Caco-2 (cell line): ENCODE measurements around the gene CORO7. TPM values are rescaled to one million over a fixed set of nuclear protein-coding genes. Genes with fewer than 3 reads are reported as not detected.

Experiments
- BruUV-seq: library from RNA; stranded (reverse); fragments of 400-500 nt; replicated peaks from 2 replicates; lab custom pipeline; 2021; lab: Mats Ljungman, UMichigan
- CTCF ChIA-PET: fragments of 300-600 bp; sonication (Branson Sonifier 250); formaldehyde crosslinking; loops from one replicate; lab custom pipeline; 2022; ENCODE audit warnings: antibody characterized with exemption; lab: Charles Lee
- POLR2A ChIA-PET: fragments of 300-600 bp; sonication (Branson Sonifier 250); formaldehyde crosslinking; loops from one replicate; lab custom pipeline; 2022; ENCODE audit warnings: antibody characterized with exemption; lab: Charles Lee
- DNase-seq, 2 experiments: peaks; one replicate each; pipeline versions ENCODE4 v3.0.0 to v3.0.0-alpha.2; 2020 to 2022
- H3K27me3 ChIP-seq: replicated peaks from 2 replicates; pipeline ENCODE4 v1.6.0; 2011; ENCODE audit warnings: low read length; ENCODE audit not compliant: control insufficient read depth, insufficient read depth
- H3K36me3 ChIP-seq: 2 replicates; pipeline ENCODE4 v1.5.1; 2011; ENCODE audit warnings: low read length; ENCODE audit not compliant: control insufficient read depth, insufficient read depth
- H3K4me1 ChIP-seq: fragments of 250-450 bp; sonication (Bioruptor Pico); 2 replicates; pipeline ENCODE4 v1.5.1; 2020; ENCODE audit warnings: mild to moderate bottlenecking
- H3K4me3 ChIP-seq: 2 replicates; pipeline ENCODE4 v1.5.1; 2011; ENCODE audit warnings: low read depth, mild to moderate bottlenecking, control low read depth, low read length
- H3K9me3 ChIP-seq: fragments of 250-450 bp; sonication (Bioruptor Pico); 2 replicates; pipeline ENCODE4 v1.5.1; 2020; ENCODE audit warnings: mild to moderate bottlenecking, moderate library complexity
- H3K27ac Mint-ChIP-seq: one replicate; pipeline ENCODE4 v1.8.0; 2022; ENCODE audit warnings: mixed read lengths; ENCODE audit not compliant: unreplicated experiment
- H3K27me3 Mint-ChIP-seq: one replicate; pipeline ENCODE4 v1.8.0; 2022; ENCODE audit warnings: mixed read lengths; ENCODE audit not compliant: insufficient read depth, unreplicated experiment
- H3K36me3 Mint-ChIP-seq: one replicate; pipeline ENCODE4 v1.8.0; 2022; ENCODE audit warnings: mild to moderate bottlenecking, mixed read lengths; ENCODE audit not compliant: insufficient read depth, unreplicated experiment
- H3K4me1 Mint-ChIP-seq: one replicate; pipeline ENCODE4 v1.8.0; 2022; ENCODE audit warnings: low read depth, mixed read lengths; ENCODE audit not compliant: unreplicated experiment
- H3K4me3 Mint-ChIP-seq: one replicate; pipeline ENCODE4 v1.8.0; 2022; ENCODE audit warnings: mild to moderate bottlenecking, moderate library complexity, mixed read lengths; ENCODE audit not compliant: unreplicated experiment
- H3K9me3 Mint-ChIP-seq: one replicate; pipeline ENCODE4 v1.8.0; 2022; ENCODE audit warnings: mixed read lengths; ENCODE audit not compliant: unreplicated experiment
- intact Hi-C: fragments of 100-400 bp; cut with micrococcal nuclease; formaldehyde crosslinking; loops from one replicate; pipeline ENCODE4 v1.10.0; 2022; ENCODE audit not compliant: unreplicated experiment
- total RNA-seq: library from RNA; stranded (reverse); gene quantifications from 2 replicates; pipeline ENCODE4 v1.2.3, GENCODE V29; 2022
- TF ChIP-seq, protein P1 (sequence below), 2 experiments: fragments of 200-600 bp in 1 of 2; IDR thresholded peaks; 1 replicate in 1 of 2; 2 replicates in 1 of 2; pipeline versions ENCODE4 v1.5.1 to v1.8.0; 2011 to 2022; ENCODE audit warnings: antibody characterized with exemption in 1 of 2, control low read depth in 1 of 2, inconsistent platforms in 1 of 2, low read depth in 1 of 2, low read length in 1 of 2, mild to moderate bottlenecking in 1 of 2, moderate library complexity in 1 of 2; ENCODE audit not compliant: insufficient read depth in 1 of 2, severe bottlenecking in 1 of 2, unreplicated experiment in 1 of 2

The CORO7 gene
- total RNA-seq, 1 experiment from 2014 or later, result 23.1 TPM

DNA sequence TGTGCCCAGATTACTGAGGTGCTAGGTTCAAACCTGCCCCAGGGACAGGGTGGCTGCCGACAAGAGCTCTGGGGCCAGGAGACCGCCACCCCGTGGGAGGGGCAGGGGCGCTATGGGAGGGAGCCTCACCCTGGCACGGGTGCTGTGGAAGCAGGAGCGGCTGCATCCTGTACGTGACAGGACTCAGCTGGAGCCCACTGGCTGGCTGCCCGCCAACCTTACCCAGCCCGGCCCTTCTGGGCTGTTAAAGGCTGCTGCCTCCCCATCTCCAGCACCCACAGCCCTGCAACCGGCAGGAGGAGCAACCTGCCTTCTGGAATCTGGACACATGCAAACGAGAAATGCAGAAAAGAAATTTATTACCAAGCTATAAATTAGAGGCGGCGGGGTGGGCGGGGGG, 76.5 kb downstream of the CORO7 start:
- H3K4me1 ChIP-seq, result no peaks in the 10 kb centered on the region
- intact Hi-C loops, result no loop called here
- H3K27me3 ChIP-seq, result no peaks in the 10 kb centered on the region
- Mint-ChIP-seq H3K27me3 (no peaks in the 10 kb centered on the region), H3K4me1 (no peaks in the 10 kb centered on the region), H3K9me3 (no peaks in the 10 kb centered on the region), H3K4me3 (no peak overlapping the region), H3K27ac (no peak overlapping the region), H3K36me3 (peaks cover 49% of the 10 kb centered on the region)
- H3K4me3 ChIP-seq, result no peak overlapping the region
- no peaks in the 10 kb centered on the region; the same call in 1 of the 2 replicates for H3K36me3 ChIP-seq
- H3K9me3 ChIP-seq, result no peaks in the 10 kb centered on the region
- TF ChIP-seq, protein P1, sequence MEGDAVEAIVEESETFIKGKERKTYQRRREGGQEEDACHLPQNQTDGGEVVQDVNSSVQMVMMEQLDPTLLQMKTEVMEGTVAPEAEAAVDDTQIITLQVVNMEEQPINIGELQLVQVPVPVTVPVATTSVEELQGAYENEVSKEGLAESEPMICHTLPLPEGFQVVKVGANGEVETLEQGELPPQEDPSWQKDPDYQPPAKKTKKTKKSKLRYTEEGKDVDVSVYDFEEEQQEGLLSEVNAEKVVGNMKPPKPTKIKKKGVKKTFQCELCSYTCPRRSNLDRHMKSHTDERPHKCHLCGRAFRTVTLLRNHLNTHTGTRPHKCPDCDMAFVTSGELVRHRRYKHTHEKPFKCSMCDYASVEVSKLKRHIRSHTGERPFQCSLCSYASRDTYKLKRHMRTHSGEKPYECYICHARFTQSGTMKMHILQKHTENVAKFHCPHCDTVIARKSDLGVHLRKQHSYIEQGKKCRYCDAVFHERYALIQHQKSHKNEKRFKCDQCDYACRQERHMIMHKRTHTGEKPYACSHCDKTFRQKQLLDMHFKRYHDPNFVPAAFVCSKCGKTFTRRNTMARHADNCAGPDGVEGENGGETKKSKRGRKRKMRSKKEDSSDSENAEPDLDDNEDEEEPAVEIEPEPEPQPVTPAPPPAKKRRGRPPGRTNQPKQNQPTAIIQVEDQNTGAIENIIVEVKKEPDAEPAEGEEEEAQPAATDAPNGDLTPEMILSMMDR (IDR thresholded peaks at IDR 0.05; ENCODE audit: insufficient read depth in 1 of 2, low read depth in 1 of 2, low read length in 1 of 2, severe bottlenecking in 1 of 2, unreplicated experiment in 1 of 2), result no peak
- BruUV-seq, result no TSS peak
- ChIA-PET POLR2A (no interaction called here), CTCF (interaction anchor here (0.6 kb wide), 1 partner anchor 21 kb away, joined by 3 read pairs; no protein-coding TSS in a partner anchor)
- no peak for DNase-seq

DNA sequence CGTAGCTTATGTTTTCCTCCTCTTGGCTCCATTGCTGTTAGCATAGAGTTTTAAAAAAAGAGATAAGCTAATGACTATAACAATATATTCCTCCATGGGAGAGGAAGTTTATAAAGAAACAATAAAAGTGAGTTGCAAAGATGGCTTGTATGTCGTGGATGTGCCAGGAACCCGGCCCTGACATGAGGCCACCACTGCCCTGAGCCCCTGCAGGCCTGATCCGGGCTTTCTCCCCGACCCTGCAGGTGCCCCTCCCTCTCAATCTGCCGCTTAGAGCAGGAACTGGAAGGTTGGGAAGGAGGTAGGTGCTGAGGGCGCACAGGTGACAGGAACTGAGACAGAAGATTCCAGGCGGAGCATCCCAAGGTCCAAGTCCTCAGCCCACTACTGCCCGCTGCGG, 76.9 kb downstream of the CORO7 start:
- Histone ChIP-seq H3K9me3 (no peaks in the 10 kb centered on the region), H3K27me3 (no peaks in the 10 kb centered on the region), H3K4me3 (no peak overlapping the region), H3K36me3 (peaks cover 1% of the 10 kb centered on the region; the same call in 1 of the 2 replicates), H3K4me1 (no peaks in the 10 kb centered on the region)
- Mint-ChIP-seq H3K4me3 (no peak overlapping the region), H3K36me3 (peaks cover 45% of the 10 kb centered on the region), H3K4me1 (no peaks in the 10 kb centered on the region), H3K9me3 (no peaks in the 10 kb centered on the region), H3K27me3 (no peaks in the 10 kb centered on the region), H3K27ac (no peak overlapping the region)
- no peak for DNase-seq
- TF ChIP-seq, protein P1 (IDR thresholded peaks at IDR 0.05; ENCODE audit: insufficient read depth in 1 of 2, low read depth in 1 of 2, low read length in 1 of 2, severe bottlenecking in 1 of 2, unreplicated experiment in 1 of 2), result no peak
- no TSS peak for BruUV-seq
- intact Hi-C loops, result no loop called here
- POLR2A ChIA-PET, result no interaction called here
- CTCF ChIA-PET, result interaction anchor here (0.6 kb wide), 1 partner anchor 22 kb away, joined by 3 read pairs; no protein-coding TSS in a partner anchor

DNA sequence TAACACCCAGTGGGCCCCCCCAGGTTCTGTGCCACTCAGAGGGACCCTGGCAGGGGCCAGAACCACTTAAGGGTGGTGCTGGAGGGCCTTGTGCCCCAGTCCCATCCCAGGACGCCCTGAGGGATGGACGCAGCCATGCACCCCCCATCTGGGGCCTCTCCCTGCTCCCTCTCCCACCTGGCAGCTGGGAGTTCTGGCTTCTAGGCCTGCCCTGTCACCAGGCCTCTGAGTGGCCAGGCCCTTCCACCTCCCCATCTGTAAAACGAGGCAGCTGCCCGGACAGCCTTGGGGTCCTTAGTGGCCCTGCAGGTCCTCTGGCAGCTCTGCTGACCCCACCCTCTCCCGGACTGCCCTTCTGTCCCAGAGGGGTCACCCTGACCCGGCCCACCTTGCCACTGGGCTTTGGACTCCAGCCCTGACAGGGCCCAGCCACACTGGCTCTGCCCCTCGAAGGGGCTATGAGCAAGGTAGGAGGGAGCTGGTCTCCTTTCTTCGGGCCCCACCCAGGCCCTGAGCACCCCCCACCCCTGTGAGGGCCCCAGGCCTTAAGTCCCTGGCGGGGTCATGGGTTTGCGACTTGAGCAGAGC, 77.6 kb downstream of the CORO7 start:
- CTCF ChIA-PET, result no interaction called here
- no peak overlapping the region for H3K27ac Mint-ChIP-seq
- no peak overlapping the region for H3K4me3 Mint-ChIP-seq
- H3K36me3 ChIP-seq, result peaks cover 1% of the 10 kb centered on the region; the same call in 1 of the 2 replicates
- H3K4me3 ChIP-seq, result no peak overlapping the region
- POLR2A ChIA-PET, result no interaction called here
- H3K4me1 ChIP-seq, result no peaks in the 10 kb centered on the region
- no peaks in the 10 kb centered on the region for H3K9me3 ChIP-seq
- TF ChIP-seq, protein P1 (IDR thresholded peaks at IDR 0.05; ENCODE audit: insufficient read depth in 1 of 2, low read depth in 1 of 2, low read length in 1 of 2, severe bottlenecking in 1 of 2, unreplicated experiment in 1 of 2), result no peak
- H3K36me3 Mint-ChIP-seq, result peaks cover 43% of the 10 kb centered on the region
- no peaks in the 10 kb centered on the region for H3K4me1 Mint-ChIP-seq
- no peaks in the 10 kb centered on the region for H3K27me3 Mint-ChIP-seq
- no peaks in the 10 kb centered on the region for H3K9me3 Mint-ChIP-seq
- DNase-seq, result no peak
- no TSS peak for BruUV-seq
- no peaks in the 10 kb centered on the region for H3K27me3 ChIP-seq
- intact Hi-C loops, result no loop called here
